ENCODE measurements around the gene SMNDC1. TPM values are rescaled to one million over a fixed set of nuclear protein-coding genes. Genes with fewer than 3 reads are reported as not detected.

The SMNDC1 gene
- total and polyA plus RNA-seq, 2 of the 4 experiments (the other 2 are of a cell fraction): 3.9 to 15.1 TPM

- Histone ChIP-seq H3K36me3 (ENCODE audit: control insufficient read depth, insufficient read depth, low read length) (no peaks in the 10 kb centered on the region), H4K8ac (ENCODE audit: low read depth in 2 of 2, low read length in 2 of 2) (no peak overlapping the region), H4K20me1 (ENCODE audit: insufficient read depth, low read length) (peaks cover 5% of the 10 kb centered on the region; the same call in 1 of the 2 replicates), H3K56ac (ENCODE audit: extremely low read depth, insufficient read depth, low read length) (no peak overlapping the region), H2AFZ (replicated peaks; ENCODE audit: low read length, poor library complexity) (no peak overlapping the region), H2BK15ac (ENCODE audit: low read depth, low read length) (peak overlapping the region; percentile 53; the same call in 2 of the 3 replicates), H4K91ac (ENCODE audit: insufficient read depth, low read depth, low read length) (no peak overlapping the region), H3K18ac (ENCODE audit: low read depth, low read length) (no peak overlapping the region), H2AK9ac (replicated peaks; ENCODE audit: low read depth, low read length, poor library complexity) (no peak overlapping the region), H3K4ac (ENCODE audit: low read depth, low read length) (no peak overlapping the region), H3K9ac (ENCODE audit: low read depth, low read length) (no peak overlapping the region), H2BK20ac (ENCODE audit: low read depth, low read length) (peak overlapping the region; percentile 7; the same call in 1 of the 2 replicates), H3K23ac (ENCODE audit: low read depth, low read length) (no peak overlapping the region), H3K9me1 (ENCODE audit: insufficient read depth, low read length) (peaks cover 15% of the 10 kb centered on the region), H3K14ac (replicated peaks; ENCODE audit: low read depth, low read length) (0 out of 2 replicates have a peak overlapping the region, but pooled peaks have one; percentile 37), H3K4me1 (ENCODE audit: control insufficient read depth, insufficient read depth, low read length) (peaks cover 19% of the 10 kb centered on the region), H3K79me1 (ENCODE audit: low read depth in 1 of 2, low read length in 2 of 2) (no peaks in the 10 kb centered on the region), H3K4me3 (ENCODE audit: insufficient read depth, low read depth, low read length) (no peak overlapping the region), H2BK120ac (ENCODE audit: low read depth, low read length) (0 out of 2 replicates have a peak overlapping the region, but pooled peaks have one; percentile 56), H2BK5ac (ENCODE audit: low read depth, low read length, poor library complexity, severe bottlenecking) (no peak overlapping the region), H2AK5ac (ENCODE audit: low read depth, low read length) (peak overlapping the region; percentile 83; the same call in 1 of the 2 replicates), H3K27ac (ENCODE audit: insufficient read depth, low read length) (no peak overlapping the region), H3K27me3 (ENCODE audit: control insufficient read depth, insufficient read depth, low read length) (no peaks in the 10 kb centered on the region), H4K5ac (ENCODE audit: low read depth, low read length) (no peak overlapping the region), H3K4me2 (ENCODE audit: low read depth, low read length) (no peak overlapping the region), H3K9me3 (ENCODE audit: control insufficient read depth, insufficient read depth, low read length) (peaks cover 6% of the 10 kb centered on the region; the same call in 1 of the 2 replicates)
- BruUV-seq (replicated peaks): no TSS peak
- POLR2A ChIA-PET (ENCODE audit: unreplicated experiment): no interaction called here
- dilution Hi-C loops (cut with HindIII; ENCODE audit: low sequenced_read_pairs, unreplicated experiment): no loop called here
- intact Hi-C loops (cut with micrococcal nuclease): no loop called here
- WGBS, 2 experiments (ENCODE audit: extremely low coverage in 2 of 2, insufficient read length in 1 of 2): 93% methylated on average over 4 of the region's 6 CpGs; no CpG with 5 or more reads in 1 of the 2 experiments
- CTCF ChIA-PET: interaction anchor here (1.7 kb wide), 1 partner anchor 225 kb away, joined by 4 read pairs; no protein-coding TSS in a partner anchor
- in situ Hi-C loops (cut with MboI; ENCODE audit: low sequenced_read_pairs): loop anchor here (25.0 kb wide), 1 partner anchor 1815 kb away; no protein-coding TSS in a partner anchor
- DNase-seq (no peak), ATAC-seq (ENCODE audit: low read depth) (no peak)
- TF ChIP-seq BHLHE40 (IDR thresholded peaks at IDR 0.05; ENCODE audit: low read depth, low read length) (no peak), POLR2A (IDR thresholded peaks at IDR 0.05; ENCODE audit: low read depth, low read length) (no peak), NFE2L2 (IDR thresholded peaks at IDR 0.05; ENCODE audit: low read depth, low read length) (no peak), RCOR1 (IDR thresholded peaks at IDR 0.05; ENCODE audit: insufficient replicate concordance, low read length) (no peak), SMC3 (IDR thresholded peaks at IDR 0.05; ENCODE audit: low read depth, low read length) (no peak), FOS (IDR thresholded peaks at IDR 0.05; ENCODE audit: low read depth, low read length) (no peak), CTCF (conservative IDR thresholded peaks at IDR 0.05; ENCODE audit: low read depth, low read length) (no peak), RAD21 (IDR thresholded peaks at IDR 0.05; ENCODE audit: low read length) (no peak), ELK1 (IDR thresholded peaks at IDR 0.05; ENCODE audit: borderline replicate concordance, low read depth, low read length) (no peak), CHD1 (IDR thresholded peaks at IDR 0.05; ENCODE audit: low read depth, low read length) (no peak), MAFK (IDR thresholded peaks at IDR 0.05; ENCODE audit: low read depth, low read length) (no peak), CEBPB (IDR thresholded peaks at IDR 0.05; ENCODE audit: low read depth, low read length) (no peak)
Measured at GRCh38 chr10:110321869-110322620, 17.3 kb upstream of the SMNDC1 start.
